HL-60 (cell line): ENCODE data around the gene TBC1D9.

ENCODE experiments used
- DNase-seq, 2 experiments: peaks; one replicate each; pipeline ENCODE4 v3.0.0-alpha.2; 2010 to 2020; ENCODE audit warnings: low read depth in 1 of 2, low spot score in 1 of 2
- H3K27ac ChIP-seq: fragments of 250-450 bp; sonication (Bioruptor Pico); replicated peaks from 2 replicates; pipeline ENCODE4 v1.5.1; 2020; ENCODE audit warnings: mild to moderate bottlenecking, moderate library complexity
- H3K27me3 ChIP-seq: fragments of 250-450 bp; sonication (Bioruptor Pico); 2 replicates; pipeline ENCODE4 v1.5.1; 2021; ENCODE audit warnings: mild to moderate bottlenecking, moderate library complexity; ENCODE audit not compliant: insufficient read depth, poor library complexity, severe bottlenecking
- H3K4me3 ChIP-seq: replicated peaks from 2 replicates; pipeline ENCODE4 v1.5.1; 2011; ENCODE audit warnings: mild to moderate bottlenecking, control low read depth, low read length; ENCODE audit not compliant: insufficient read depth
- CTCF ChIP-seq: IDR thresholded peaks from one replicate; pipeline ENCODE4 v1.5.1; 2011; ENCODE audit warnings: low read length, control low read depth, inconsistent platforms; ENCODE audit not compliant: insufficient read depth
- GABPA ChIP-seq: IDR thresholded peaks from 2 replicates; pipeline ENCODE4 v1.6.1; 2012; ENCODE audit warnings: low read depth
- POLR2AphosphoS5 ChIP-seq: IDR thresholded peaks from 2 replicates; pipeline ENCODE4 v1.6.1; 2012; ENCODE audit warnings: low read depth
- REST ChIP-seq: IDR thresholded peaks from 2 replicates; pipeline ENCODE4 v1.6.1; 2012; ENCODE audit warnings: low read depth; ENCODE audit not compliant: insufficient replicate concordance
- SPI1 ChIP-seq: IDR thresholded peaks from 2 replicates; pipeline ENCODE4 v1.6.1; 2012; ENCODE audit warnings: low read depth, mild to moderate bottlenecking, borderline replicate concordance

Gene TBC1D9

GRCh38 chr4:140755774-140756318, 339 bp downstream of the TBC1D9 start:
- Histone ChIP-seq H3K4me3 (peak overlapping the region; percentile 56), H3K27ac (no peak overlapping the region), H3K27me3 (peaks cover 31% of the 10 kb centered on the region)
- peak in 1 of 2 experiments; percentile 2 for DNase-seq
- TF ChIP-seq CTCF (no peak), POLR2AphosphoS5 (no peak), SPI1 (no peak), REST (no peak), GABPA (no peak)

GRCh38 chr4:140754918-140755773, 1.0 kb downstream of the TBC1D9 start:
- no peak for DNase-seq
- no peak overlapping the region for H3K27ac ChIP-seq
- H3K4me3 ChIP-seq: no peak overlapping the region; the same call in 1 of the 2 replicates
- H3K27me3 ChIP-seq: peaks cover 31% of the 10 kb centered on the region
- TF ChIP-seq REST: no peak
- no peak for TF ChIP-seq SPI1
- no peak for TF ChIP-seq GABPA
- no peak for TF ChIP-seq CTCF
- no peak for TF ChIP-seq POLR2AphosphoS5

- TF ChIP-seq CTCF: no peak
- TF ChIP-seq REST: no peak
- TF ChIP-seq POLR2AphosphoS5: no peak
- TF ChIP-seq GABPA: no peak
- TF ChIP-seq SPI1: no peak
- no peak for DNase-seq
- Histone ChIP-seq H3K27ac (no peak overlapping the region), H3K4me3 (no peak overlapping the region), H3K27me3 (peaks cover 27% of the 10 kb centered on the region)
Measured at GRCh38 chr4:140753329-140753728, 2.9 kb downstream of the TBC1D9 start.
